H1 (cell line): Measurements from ENCODE around the gene S100P. TPM values are rescaled to one million over a fixed set of nuclear protein-coding genes. Genes with fewer than 3 reads are reported as not detected.

Experiments
- POLR2AphosphoS5 ChIP-seq: IDR thresholded peaks from 2 replicates; pipeline ENCODE4 v1.6.1; 2011; ENCODE audit warnings: low read depth, low read length
- polyA plus RNA-seq, 7 experiments: library from polyadenylated mRNA; depleted of rRNA in 3 of 7; stranded (reverse) in 5 of 7; unstranded in 2 of 7; fragments of >200 nt in 5 of 7; fragments of 200-250 nt in 2 of 7; gene quantifications; 1 replicate in 5 of 7; 2 replicates in 1 of 7; 4 replicates in 1 of 7; pipeline versions ENCODE4 v1.2.1 to v1.2.3, GENCODE V29; 2011 to 2013; ENCODE audit warnings: missing spikeins in 2 of 7, mixed read lengths in 2 of 7
- total RNA-seq: library from RNA; stranded (reverse); fragmentation: NEBNext Ultra II Directional; extraction: Animal tissue kit (Norgen Biotek cat#: 25700); gene quantifications from 2 replicates; pipeline ENCODE4 v1.2.1, GENCODE V29; 2021
- TF ChIP-seq, protein P1 (sequence below): IDR thresholded peaks from 2 replicates; pipeline ENCODE4 v1.6.1; 2011; ENCODE audit warnings: low read depth, mild to moderate bottlenecking, low read length; ENCODE audit not compliant: insufficient read depth

S100P gene
- total and polyA plus RNA-seq, 2 of the 8 experiments (the other 6 are each of a cell fraction or from before 2014, with no cell fraction given): not detected

DNA sequence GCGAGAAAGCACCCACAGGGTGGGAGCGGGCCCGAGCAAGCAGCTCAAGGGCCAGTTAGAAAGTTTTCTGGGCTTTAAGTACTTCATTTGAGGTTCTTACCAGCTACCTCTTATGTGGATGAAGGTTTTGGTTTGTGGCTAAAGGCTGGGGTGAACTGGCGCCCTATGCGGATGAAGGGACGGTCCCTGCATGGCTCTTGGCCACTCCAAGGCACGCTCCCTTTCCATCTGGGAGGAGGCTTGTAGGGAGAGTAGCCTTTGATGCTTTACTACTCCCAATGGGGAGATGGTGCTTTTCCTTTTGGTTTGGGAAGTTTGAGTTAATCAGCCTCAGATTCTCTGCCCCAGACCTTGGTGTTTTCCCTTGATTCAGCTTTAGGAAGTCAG is 35.5 kb upstream of the S100P start (continued):
- TF ChIP-seq, protein P1, sequence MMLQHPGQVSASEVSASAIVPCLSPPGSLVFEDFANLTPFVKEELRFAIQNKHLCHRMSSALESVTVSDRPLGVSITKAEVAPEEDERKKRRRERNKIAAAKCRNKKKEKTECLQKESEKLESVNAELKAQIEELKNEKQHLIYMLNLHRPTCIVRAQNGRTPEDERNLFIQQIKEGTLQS: no peak
- TF ChIP-seq POLR2AphosphoS5: no peak
